Measurements from ENCODE around the gene ATF3. TPM values are rescaled to one million over a fixed set of nuclear protein-coding genes. Genes with fewer than 3 reads are reported as not detected.

ATF3 gene
- total RNA-seq, 1 donor from 2014 or later, result 16.8 TPM

DNA sequence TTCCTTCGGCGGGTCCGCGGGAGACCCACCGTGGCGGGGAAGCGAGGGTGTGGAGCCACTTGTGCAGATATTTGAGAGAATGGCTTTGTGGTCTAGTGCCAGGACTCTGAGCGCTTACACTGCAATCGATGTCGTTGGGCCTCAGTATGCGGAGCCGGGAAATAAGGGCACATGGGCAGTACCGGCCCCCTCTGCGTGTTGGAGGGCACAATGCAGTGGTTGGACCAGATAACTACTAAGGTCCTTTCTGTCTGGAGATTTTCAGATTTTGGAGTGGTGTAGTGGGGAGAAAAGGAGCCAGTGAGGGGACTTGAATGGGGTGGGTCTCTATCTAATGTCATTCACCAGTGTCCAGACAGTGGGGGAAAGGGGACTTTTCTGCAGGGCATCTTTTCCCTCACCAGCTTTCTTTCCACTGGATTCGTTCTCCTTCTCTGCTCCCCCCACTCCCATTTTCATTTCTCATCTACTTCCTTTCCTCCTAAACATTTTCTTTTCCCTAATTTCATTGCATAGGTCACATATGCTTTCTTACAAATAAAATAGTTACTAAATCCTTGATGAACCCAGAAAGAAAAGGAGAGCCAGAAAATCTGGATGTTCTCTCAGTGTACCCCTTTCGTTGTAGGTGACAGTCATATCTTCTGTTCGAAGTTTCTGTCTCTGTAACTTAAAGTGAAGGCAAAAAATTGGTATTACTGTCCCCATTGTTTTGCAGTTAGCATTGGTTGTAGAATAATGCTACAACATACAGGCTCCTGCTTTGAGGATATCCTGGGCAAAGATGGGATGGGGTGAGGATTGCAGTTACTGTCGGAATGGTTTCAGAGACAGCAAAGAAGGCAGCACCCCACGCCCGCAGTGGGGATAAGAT is 1.4 kb downstream of the ATF3 start:
- intact Hi-C loops (cut with micrococcal nuclease), result loop anchor here (2.0 kb wide), 2 partner anchors 195 to 325 kb away; partner anchors contain the start of genes PACC1 and PPP2R5A
- peaks cover 21% of the 10 kb centered on the region for H3K27me3 Mint-ChIP-seq
- H3K9me3 Mint-ChIP-seq, result no peaks in the 10 kb centered on the region
- H3K27ac Mint-ChIP-seq, result no peak overlapping the region
- peaks cover 41% of the 10 kb centered on the region for H3K4me1 Mint-ChIP-seq
- DNase-seq (no peak), ATAC-seq (ENCODE audit: low read depth) (no peak)
- peak overlapping the region; percentile 95 for H3K4me3 Mint-ChIP-seq
- TF ChIP-seq, protein P1, sequence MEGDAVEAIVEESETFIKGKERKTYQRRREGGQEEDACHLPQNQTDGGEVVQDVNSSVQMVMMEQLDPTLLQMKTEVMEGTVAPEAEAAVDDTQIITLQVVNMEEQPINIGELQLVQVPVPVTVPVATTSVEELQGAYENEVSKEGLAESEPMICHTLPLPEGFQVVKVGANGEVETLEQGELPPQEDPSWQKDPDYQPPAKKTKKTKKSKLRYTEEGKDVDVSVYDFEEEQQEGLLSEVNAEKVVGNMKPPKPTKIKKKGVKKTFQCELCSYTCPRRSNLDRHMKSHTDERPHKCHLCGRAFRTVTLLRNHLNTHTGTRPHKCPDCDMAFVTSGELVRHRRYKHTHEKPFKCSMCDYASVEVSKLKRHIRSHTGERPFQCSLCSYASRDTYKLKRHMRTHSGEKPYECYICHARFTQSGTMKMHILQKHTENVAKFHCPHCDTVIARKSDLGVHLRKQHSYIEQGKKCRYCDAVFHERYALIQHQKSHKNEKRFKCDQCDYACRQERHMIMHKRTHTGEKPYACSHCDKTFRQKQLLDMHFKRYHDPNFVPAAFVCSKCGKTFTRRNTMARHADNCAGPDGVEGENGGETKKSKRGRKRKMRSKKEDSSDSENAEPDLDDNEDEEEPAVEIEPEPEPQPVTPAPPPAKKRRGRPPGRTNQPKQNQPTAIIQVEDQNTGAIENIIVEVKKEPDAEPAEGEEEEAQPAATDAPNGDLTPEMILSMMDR (IDR thresholded peaks at IDR 0.05), result no peak
- POLR2A ChIA-PET, result interaction anchor here (0.6 to 4.4 kb wide), 4 partner anchors 44 to 182 kb away, joined by 3 to 70 read pairs (median 44); partner anchors contain the start of genes NSL1 and TATDN3
- peaks cover 8% of the 10 kb centered on the region for H3K36me3 Mint-ChIP-seq (ENCODE audit: low read depth)
- CTCF ChIA-PET, result interaction anchor here (0.8 to 2.1 kb wide), 3 partner anchors 52 to 133 kb away, joined by 3 to 4 read pairs (median 3); no protein-coding TSS in a partner anchor

DNA sequence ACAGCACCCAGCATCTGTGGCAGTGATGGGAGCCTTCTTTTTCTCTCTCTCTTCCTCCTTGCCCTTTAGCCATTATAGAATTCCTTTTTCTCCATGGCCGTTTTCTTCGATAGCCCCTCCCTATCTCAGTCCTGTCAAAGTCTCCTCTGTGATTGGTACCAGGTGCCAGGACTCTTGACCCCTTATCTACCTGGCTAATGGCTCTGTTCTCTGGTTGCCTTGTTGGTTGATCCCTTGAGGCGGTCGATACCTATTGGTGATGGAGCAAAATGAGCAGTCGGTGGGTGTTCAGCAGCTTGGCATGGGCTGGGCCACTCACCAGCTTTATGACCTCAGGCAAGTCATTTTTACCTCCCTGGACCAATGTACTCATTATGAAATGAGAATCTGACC is 2.0 kb downstream of the ATF3 start:
- H3K4me3 Mint-ChIP-seq, result peak overlapping the region; percentile 95
- POLR2A ChIA-PET, result interaction anchor here (4.4 kb wide), 1 partner anchor 133 kb away, joined by 38 read pairs; no protein-coding TSS in a partner anchor
- H3K9me3 Mint-ChIP-seq, result no peaks in the 10 kb centered on the region
- ATAC-seq (ENCODE audit: low read depth) (no peak), DNase-seq (no peak)
- CTCF ChIA-PET, result interaction anchor here (0.9 kb wide), 1 partner anchor 155 kb away, joined by 3 read pairs; no protein-coding TSS in a partner anchor
- no peak overlapping the region for H3K27ac Mint-ChIP-seq
- peaks cover 8% of the 10 kb centered on the region for H3K36me3 Mint-ChIP-seq (ENCODE audit: low read depth)
- H3K27me3 Mint-ChIP-seq, result peaks cover 15% of the 10 kb centered on the region
- H3K4me1 Mint-ChIP-seq, result peaks cover 41% of the 10 kb centered on the region
- intact Hi-C loops (cut with micrococcal nuclease), result no loop called here
- TF ChIP-seq, protein P1 (IDR thresholded peaks at IDR 0.05), result no peak

DNA sequence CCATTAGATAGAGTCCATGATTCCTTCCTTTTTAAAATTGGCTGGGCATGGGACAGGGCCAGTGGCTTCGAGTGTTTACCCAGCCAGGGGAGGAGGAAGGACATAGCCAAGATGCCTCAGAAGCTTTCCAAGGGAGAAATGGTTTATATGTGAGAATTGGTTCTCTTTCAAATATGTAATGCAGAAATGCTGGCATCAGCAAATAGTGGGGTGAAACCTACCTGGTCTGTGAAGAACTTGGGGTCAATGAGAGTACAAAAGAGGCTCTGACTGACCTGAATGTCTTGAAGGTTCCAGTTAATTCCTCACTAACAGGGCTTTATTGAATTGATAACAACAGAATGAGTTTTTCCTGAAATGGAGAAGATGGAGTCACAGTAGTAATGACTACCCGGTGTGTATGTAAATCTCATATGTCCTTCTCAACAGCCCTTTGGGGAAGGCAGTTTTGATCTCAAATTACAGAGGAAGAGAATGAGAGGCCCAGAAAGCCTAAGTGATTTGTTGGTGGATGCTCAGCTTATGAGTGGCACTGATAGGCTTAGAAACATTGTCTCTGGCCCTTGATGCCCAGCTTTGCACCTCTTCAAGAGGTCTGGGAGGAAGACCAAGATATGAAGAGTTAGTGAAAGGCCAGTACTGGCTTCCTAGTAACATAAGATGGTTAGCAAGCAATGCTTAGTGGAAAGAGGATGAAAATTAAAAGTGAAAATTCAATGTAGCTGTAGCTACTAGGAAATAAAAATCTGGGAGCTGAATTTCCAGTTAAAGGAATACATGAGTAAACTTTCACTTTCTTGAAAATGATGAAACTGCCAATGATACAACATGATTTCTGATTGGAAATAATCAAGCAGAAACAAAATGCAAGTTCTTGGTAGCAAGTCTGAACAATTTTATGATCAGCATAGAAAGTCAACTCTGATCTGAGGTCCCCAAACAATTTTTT is 2.7 kb downstream of the ATF3 start:
- H3K27ac Mint-ChIP-seq, result no peak overlapping the region
- ChIA-PET CTCF (interaction anchor here (0.9 kb wide), 1 partner anchor 156 kb away, joined by 3 read pairs; no protein-coding TSS in a partner anchor), POLR2A (no interaction called here)
- intact Hi-C loops (cut with micrococcal nuclease), result no loop called here
- peak overlapping the region; percentile 95 for H3K4me3 Mint-ChIP-seq
- ATAC-seq (ENCODE audit: low read depth) (no peak), DNase-seq (no peak)
- H3K27me3 Mint-ChIP-seq, result peaks cover 8% of the 10 kb centered on the region
- TF ChIP-seq, protein P1 (IDR thresholded peaks at IDR 0.05), result no peak
- peaks cover 36% of the 10 kb centered on the region for H3K4me1 Mint-ChIP-seq
- peaks cover 8% of the 10 kb centered on the region for H3K36me3 Mint-ChIP-seq (ENCODE audit: low read depth)
- H3K9me3 Mint-ChIP-seq, result no peaks in the 10 kb centered on the region

DNA sequence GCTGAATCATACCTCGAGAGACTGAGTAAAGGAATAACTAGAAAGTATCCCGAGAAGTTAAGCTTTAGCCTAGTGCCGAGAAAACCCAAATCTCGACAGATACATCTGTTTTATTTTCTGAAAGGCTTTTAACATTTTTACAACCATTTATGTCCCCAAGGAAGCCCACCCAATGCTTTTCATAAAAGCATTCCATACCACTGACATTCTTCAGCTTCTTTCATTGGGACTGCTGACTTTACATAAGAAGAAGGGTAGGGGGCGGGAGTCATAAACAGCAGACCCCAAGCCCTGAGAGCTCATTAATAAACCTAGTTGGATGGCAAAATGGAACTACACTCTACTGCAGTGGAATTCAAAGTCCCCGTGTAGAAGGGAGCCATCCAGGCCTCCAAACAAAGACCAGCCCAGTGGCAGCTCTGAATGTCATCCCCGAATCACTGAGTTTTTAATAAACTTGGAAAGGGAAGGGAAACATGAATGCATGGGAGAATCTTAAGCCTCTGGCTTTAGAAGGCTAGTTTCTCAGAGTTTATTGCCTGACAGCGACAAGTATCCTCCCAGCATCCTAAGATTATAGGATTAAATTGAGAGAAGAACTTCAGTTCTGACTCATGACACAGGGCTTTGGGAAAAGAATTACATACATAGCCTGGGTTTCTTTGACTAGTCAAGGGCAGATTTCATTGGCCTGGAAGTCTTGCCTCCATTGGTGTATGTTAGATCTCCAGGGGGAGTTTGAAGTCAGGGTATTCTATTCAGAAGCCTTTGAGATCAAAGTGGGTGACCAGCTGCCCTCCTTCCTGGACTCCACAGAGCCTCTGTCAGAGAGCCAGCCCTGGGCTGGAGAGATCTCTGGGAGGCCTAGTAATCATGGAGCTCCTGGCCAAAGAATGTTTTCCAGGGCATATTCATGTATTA is 3.7 kb downstream of the ATF3 start:
- POLR2A ChIA-PET, result no interaction called here
- CTCF ChIA-PET, result no interaction called here
- H3K36me3 Mint-ChIP-seq (ENCODE audit: low read depth), result peaks cover 19% of the 10 kb centered on the region
- intact Hi-C loops (cut with micrococcal nuclease), result no loop called here
- H3K4me3 Mint-ChIP-seq, result no peak overlapping the region
- ATAC-seq (ENCODE audit: low read depth) (no peak), DNase-seq (no peak)
- peaks cover 28% of the 10 kb centered on the region for H3K4me1 Mint-ChIP-seq
- H3K9me3 Mint-ChIP-seq, result no peaks in the 10 kb centered on the region
- H3K27ac Mint-ChIP-seq, result no peak overlapping the region
- H3K27me3 Mint-ChIP-seq, result peaks cover 6% of the 10 kb centered on the region
- TF ChIP-seq, protein P1 (IDR thresholded peaks at IDR 0.05), result no peak

Data from activated B cell treated with CpG ODN at 0.5 μM for 24 hours (primary cell).